Muscle layer of duodenum (tissue), 2 donors: ENCODE measurements around the gene LRFN3.
"Not testable (repeated sequence)": the region's sequence is repeated elsewhere in the genome, so short reads cannot be mapped to it uniquely, and the experiment has no call there.

ENCODE experiments used
- H3K27ac ChIP-seq: one replicate; pipeline ENCODE4 v1.7.0; 2013; ENCODE audit warnings: mild to moderate bottlenecking, low read length
- H3K27me3 ChIP-seq: one replicate; pipeline ENCODE4 v1.7.0; 2013; ENCODE audit warnings: low read depth, mild to moderate bottlenecking, control low read depth, low read length
- H3K36me3 ChIP-seq, 2 donors: one replicate each; pipeline ENCODE4 v1.7.0; 2013; ENCODE audit warnings: low read length in 2 of 2, control low read depth in 1 of 2, mild to moderate bottlenecking in 1 of 2; ENCODE audit not compliant: insufficient read depth in 2 of 2, control insufficient read depth in 1 of 2
- H3K4me1 ChIP-seq, 2 donors: one replicate each; pipeline ENCODE4 v1.7.0; 2013; ENCODE audit warnings: low read length in 2 of 2, mild to moderate bottlenecking in 2 of 2, control low read depth in 1 of 2, moderate library complexity in 1 of 2; ENCODE audit not compliant: insufficient read depth in 2 of 2, control insufficient read depth in 1 of 2
- H3K4me3 ChIP-seq, 2 donors: one replicate each; pipeline ENCODE4 v1.7.0; 2013; ENCODE audit warnings: low read length in 2 of 2, low read depth in 1 of 2, mild to moderate bottlenecking in 1 of 2
- H3K9me3 ChIP-seq, 2 donors: one replicate each; pipeline ENCODE4 v1.7.0; 2013; ENCODE audit warnings: low read length in 2 of 2, control low read depth in 1 of 2, mild to moderate bottlenecking in 1 of 2; ENCODE audit not compliant: control insufficient read depth in 1 of 2
- donor health status: healthy.

LRFN3 gene

DNA sequence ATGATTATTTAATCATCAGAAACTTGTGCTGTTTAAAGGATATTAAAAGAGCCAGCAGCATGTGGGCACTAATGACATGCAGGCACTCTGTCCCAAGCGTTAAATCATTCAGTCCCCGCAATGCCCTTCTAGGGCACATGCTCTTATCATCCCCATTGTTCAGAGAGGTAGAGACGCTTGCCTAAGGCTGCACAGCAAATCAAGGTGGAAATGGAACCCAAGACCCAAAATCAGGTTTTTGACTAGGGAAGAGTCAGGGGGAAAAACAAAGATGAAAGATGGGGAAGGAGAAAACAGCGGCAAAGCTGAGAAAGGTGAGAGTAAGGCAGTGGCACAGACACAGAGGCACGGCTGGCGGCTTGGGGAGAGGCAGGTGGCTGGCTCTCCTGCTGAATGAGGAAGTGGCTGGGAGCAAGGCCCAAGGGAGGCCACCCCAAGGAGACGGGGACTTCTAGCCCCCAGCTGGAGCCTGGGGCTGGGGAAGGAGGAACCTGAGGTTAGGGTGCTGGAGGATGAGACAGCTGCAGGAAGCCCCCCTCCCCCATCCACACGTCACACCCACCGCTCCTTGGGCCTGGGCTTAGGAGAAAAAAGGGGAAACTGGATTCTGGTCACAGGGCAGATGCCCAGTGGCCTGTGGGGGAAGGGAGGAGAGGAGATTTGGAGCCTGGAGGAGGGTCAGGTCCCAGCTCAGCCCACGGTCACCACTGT, 27.0 kb upstream of the LRFN3 start:
- Histone ChIP-seq H3K36me3 (no peaks in the 10 kb centered on the region), H3K9me3 (no peaks in the 10 kb centered on the region), H3K27me3 (no peaks in the 10 kb centered on the region), H3K4me3 (no peak overlapping the region), H3K27ac (peak overlapping the region; percentile 77), H3K4me1 (peaks cover 0 to 7% of the 10 kb centered on the region in 2 donors)

DNA sequence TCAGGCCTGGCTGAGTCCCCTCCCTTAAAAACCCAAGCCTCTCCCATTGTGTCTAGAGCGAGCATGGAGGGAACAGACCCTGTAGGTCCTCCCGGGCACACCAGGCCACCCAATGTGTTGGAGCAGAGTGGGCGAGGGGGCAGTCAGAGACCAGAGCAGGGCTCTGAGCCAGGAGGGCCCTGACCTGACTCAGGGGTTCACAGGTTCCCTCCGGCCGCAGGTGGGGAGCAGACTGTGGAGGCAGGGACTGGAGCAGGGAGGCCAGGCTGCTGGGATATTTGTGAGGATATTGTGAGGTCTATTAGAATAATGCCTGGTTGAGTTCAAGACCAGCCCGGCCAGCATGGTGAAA, 26.5 kb upstream of the LRFN3 start:
- Histone ChIP-seq H3K9me3 (no peaks in the 10 kb centered on the region), H3K4me3 (no peak overlapping the region), H3K27me3 (no peaks in the 10 kb centered on the region), H3K27ac (peak overlapping the region; percentile 60), H3K36me3 (no peaks in the 10 kb centered on the region), H3K4me1 (peaks cover 0 to 7% of the 10 kb centered on the region in 2 donors)

DNA sequence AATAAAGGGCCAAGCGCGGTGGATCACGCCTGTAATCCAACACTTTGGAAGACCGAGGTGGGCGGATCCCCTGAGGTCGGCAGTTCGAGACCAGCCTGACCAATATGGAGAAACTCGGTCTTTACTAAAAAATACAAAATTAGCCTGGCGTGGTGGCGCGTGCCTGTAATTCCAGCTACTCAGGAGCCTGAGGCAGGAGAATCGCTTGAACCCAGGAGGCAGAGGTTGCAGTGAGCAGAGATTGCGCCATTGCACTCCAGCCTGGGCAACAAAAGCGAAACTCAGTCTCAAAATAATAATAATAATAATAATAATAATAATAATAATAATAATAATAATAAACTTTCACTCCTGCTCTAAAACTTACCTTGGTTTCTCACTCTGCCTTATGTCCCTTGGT, 25.8 kb upstream of the LRFN3 start:
- H3K36me3 ChIP-seq, H3K27ac ChIP-seq, H3K4me3 ChIP-seq, H3K4me1 ChIP-seq, H3K9me3 ChIP-seq, H3K27me3 ChIP-seq: not testable (repeated sequence)

DNA sequence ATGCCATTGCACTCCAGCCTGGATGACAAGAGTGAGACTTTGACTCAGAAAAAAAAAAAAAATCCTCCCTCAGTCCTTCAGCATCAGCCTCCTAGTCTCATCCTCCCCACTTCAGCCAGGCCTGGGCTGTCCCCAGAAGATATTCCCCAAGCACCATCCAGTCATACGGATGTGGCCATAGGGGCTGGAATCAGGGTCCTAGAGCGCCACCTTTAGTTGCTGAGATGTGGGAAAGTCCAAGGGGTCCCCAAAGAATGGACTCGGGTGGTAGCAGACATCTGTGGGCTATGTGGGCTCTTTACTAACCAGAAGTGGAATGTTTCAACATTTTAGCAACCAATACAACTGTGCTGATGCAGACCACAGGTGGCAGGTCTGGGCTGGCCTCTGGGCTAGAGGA, 25.0 kb upstream of the LRFN3 start:
- Histone ChIP-seq H3K36me3 (no peaks in the 10 kb centered on the region), H3K9me3 (no peaks in the 10 kb centered on the region), H3K4me3 (no peak overlapping the region), H3K27ac (no peak overlapping the region), H3K27me3 (no peaks in the 10 kb centered on the region), H3K4me1 (peaks cover 0 to 7% of the 10 kb centered on the region in 2 donors)

DNA sequence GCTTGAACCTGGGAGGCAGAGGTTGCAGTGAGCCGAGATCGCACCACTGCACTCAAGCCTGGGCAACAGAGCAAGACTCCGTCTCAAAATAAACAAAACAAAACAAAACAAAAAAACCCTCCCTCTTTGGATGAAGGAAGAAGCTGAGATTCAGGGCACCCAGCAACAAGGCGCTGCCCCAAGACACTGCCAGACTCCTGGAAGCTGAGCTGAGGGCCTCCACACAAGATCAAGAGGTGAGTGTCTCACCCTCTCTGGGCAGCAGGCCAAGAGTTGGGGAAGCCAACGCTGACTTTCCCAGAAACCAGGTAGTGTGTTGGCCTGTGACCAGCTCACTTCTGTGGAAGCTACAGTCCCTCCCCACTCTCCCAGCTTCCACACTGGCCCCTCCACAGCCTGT, 24.4 kb upstream of the LRFN3 start:
- peaks cover 0 to 3% of the 10 kb centered on the region in 2 donors for H3K4me1 ChIP-seq
- H3K27ac ChIP-seq, result no peak overlapping the region
- H3K27me3 ChIP-seq, result no peaks in the 10 kb centered on the region
- H3K4me3 ChIP-seq, result no peak overlapping the region
- no peaks in the 10 kb centered on the region for H3K9me3 ChIP-seq
- no peaks in the 10 kb centered on the region for H3K36me3 ChIP-seq

DNA sequence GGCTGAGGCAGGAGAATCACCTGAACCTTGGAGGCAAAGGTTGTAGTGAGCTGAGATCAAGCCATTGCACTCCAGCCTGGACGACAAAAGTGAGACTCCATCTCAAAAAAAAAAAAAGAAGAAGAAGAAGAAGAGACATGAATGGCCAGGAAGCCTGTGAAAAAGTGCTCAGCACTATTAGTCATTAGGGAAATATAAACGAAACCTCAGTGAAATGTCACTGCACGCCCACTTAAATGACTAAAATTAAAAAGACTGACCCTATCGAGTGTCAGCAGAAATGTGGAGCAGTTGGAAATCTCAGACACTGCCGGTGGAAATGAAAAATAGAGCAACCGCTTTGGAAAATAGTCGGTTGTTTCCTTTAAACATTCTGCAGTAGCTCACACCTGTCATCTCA, 22.6 kb upstream of the LRFN3 start:
- H3K36me3 ChIP-seq, result no peaks in the 10 kb centered on the region
- H3K4me1 ChIP-seq, result no peaks in the 10 kb centered on the region
- no peaks in the 10 kb centered on the region for H3K9me3 ChIP-seq
- no peak overlapping the region for H3K4me3 ChIP-seq
- H3K27ac ChIP-seq, result no peak overlapping the region
- no peaks in the 10 kb centered on the region for H3K27me3 ChIP-seq

DNA sequence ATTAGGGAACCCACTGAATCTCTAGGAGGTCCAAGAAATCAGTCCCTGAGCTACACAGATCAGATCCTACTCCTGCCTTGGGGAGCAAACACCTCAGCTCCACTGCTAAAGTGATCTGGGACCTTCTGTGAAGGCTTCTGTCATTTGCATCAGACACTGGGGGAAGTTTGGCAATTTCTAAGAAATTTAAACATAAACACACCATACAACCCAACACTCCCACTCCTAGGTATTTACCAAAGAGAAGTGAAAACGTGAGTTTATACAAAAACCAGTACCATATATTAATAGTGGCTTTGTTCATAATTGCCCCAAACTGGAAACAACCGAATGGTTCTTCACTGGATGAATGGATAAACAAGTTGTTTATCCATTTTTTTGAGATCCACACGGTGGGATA, 20.7 kb upstream of the LRFN3 start:
- H3K4me3 ChIP-seq, result no peak overlapping the region
- H3K27ac ChIP-seq, result no peak overlapping the region
- H3K9me3 ChIP-seq, result no peaks in the 10 kb centered on the region
- no peaks in the 10 kb centered on the region for H3K36me3 ChIP-seq
- no peaks in the 10 kb centered on the region for H3K27me3 ChIP-seq
- H3K4me1 ChIP-seq, result no peaks in the 10 kb centered on the region

DNA sequence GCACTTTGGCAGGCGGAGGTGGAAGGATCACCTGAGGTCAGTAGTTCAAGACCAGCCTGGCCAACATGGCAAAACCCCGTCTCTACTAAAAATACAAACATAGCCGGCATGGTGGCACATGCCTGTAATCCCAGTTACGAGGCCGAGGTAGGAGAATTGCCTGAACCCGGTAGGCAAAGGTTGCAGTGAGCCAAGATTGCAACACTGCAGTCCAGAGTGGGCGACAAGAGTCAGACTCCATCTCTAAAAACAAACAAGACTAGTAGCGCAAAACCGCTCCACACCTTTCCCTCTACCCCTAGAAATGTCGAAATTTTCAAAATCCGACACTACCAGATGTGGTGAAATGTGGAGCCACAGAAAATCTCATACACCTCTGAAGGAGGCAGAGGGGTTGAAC, 16.9 kb upstream of the LRFN3 start:
- Histone ChIP-seq H3K36me3 (no peaks in the 10 kb centered on the region), H3K27me3 (no peaks in the 10 kb centered on the region), H3K4me3 (no peak overlapping the region), H3K9me3 (no peaks in the 10 kb centered on the region), H3K27ac (no peak overlapping the region), H3K4me1 (no peaks in the 10 kb centered on the region)

DNA sequence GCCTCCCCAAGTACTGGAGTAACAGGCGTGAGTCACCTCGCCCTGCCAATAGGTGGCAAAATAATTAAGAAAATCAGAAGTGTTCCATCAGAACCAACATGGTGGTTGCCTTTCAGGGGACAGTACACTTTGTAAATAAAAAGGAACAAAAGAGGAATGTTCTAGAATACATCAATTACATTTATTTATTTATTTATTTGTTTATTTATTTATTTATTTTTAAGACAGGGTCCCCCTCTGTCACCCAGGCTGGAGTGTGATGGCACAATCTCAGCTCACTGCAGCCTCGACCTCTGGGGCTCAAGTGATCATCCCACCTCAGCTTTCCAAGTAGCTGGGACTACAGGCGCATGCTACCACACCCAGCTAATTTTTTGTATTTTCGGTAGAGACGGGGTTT, 15.2 kb upstream of the LRFN3 start:
- Histone ChIP-seq H3K27me3 (no peaks in the 10 kb centered on the region), H3K36me3 (no peaks in the 10 kb centered on the region), H3K4me1 (no peaks in the 10 kb centered on the region), H3K4me3 (no peak overlapping the region), H3K27ac (no peak overlapping the region), H3K9me3 (peaks cover 0 to 8% of the 10 kb centered on the region in 2 donors)

DNA sequence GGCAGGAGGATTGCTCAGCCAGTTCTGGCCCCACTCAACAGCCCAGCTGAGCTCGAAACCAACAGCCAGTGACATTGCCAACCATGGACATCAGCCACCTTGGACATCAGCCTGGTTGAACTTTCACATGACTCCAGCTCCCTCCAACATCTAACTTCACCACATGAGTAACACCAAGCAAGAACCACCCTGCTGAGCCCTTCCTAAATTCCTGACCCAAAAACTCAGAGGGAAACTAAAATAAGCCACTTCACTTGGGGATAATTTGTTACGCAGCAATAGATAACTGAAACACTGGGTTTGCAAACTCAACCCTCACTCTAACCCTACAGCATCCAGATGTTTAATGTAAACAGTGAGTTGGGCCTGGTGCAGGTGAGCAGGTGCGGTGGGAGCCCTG, 10.7 kb upstream of the LRFN3 start:
- Histone ChIP-seq H3K27me3 (no peaks in the 10 kb centered on the region), H3K27ac (no peak overlapping the region), H3K4me1 (no peaks in the 10 kb centered on the region), H3K36me3 (no peaks in the 10 kb centered on the region), H3K4me3 (no peak overlapping the region), H3K9me3 (peaks cover 0 to 8% of the 10 kb centered on the region in 2 donors)

DNA sequence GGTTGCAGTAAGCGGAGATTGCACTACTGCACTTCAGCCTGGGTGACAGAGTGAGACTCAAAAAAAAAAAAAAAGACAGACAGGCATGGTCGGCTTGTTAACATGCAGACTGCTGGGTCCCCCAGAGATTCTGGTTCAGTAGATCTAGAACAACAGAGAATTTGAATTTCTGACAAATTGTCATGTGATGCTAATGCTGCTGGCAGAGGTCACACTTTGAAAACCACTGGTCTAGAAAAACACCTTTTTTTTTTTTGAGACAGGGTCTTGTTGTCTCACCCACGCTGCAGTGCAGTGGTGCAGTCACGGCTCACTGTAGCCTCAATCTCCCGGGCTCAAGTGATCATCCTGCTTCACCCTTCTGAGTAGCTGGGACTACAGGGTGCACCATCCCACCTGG, 7.7 kb upstream of the LRFN3 start:
- H3K4me3 ChIP-seq, result no peak overlapping the region
- H3K27ac ChIP-seq, result no peak overlapping the region
- peaks cover 5 to 9% of the 10 kb centered on the region in 2 donors for H3K4me1 ChIP-seq
- H3K36me3 ChIP-seq, result no peaks in the 10 kb centered on the region
- H3K9me3 ChIP-seq, result peaks cover 0 to 8% of the 10 kb centered on the region in 2 donors
- no peaks in the 10 kb centered on the region for H3K27me3 ChIP-seq

DNA sequence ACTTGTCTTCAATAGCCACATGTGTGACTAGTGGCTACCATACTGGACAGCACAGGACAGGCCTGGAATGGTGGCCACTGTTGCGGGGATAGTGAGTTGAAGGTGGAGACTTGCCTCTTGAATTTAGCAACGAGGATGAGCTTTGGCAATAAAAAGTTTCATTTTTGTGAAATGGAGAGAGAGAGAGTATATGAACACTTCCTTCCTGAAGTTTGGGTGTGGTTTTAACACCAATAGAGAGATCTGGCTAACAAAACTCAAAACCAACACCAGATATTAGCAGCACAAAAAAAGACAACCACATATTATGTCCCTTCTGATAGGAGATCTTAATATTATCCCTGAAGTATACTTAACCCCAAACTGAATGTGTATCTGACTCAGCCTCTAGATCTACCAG, 6.3 kb upstream of the LRFN3 start:
- Histone ChIP-seq H3K27ac (no peak overlapping the region), H3K4me1 (peaks cover 5 to 9% of the 10 kb centered on the region in 2 donors), H3K9me3 (peaks cover 0 to 8% of the 10 kb centered on the region in 2 donors), H3K4me3 (no peak overlapping the region), H3K36me3 (no peaks in the 10 kb centered on the region), H3K27me3 (no peaks in the 10 kb centered on the region)
